ENCODE results near the gene LRRC43. TPM values are rescaled to one million over a fixed set of nuclear protein-coding genes. Genes with fewer than 3 reads are reported as not detected.
"Not testable (repeated sequence)": the region's sequence is repeated elsewhere in the genome, so short reads cannot be mapped to it uniquely, and the experiment has no call there.

The LRRC43 gene
- total RNA-seq, 1 donor from 2014 or later = 3.0 TPM

GRCh38 chr12:122197612-122197966, 14.7 kb downstream of the LRRC43 start:
- H3K36me3 Mint-ChIP-seq = no peaks in the 10 kb centered on the region

GRCh38 chr12:122199484-122200355, 16.8 kb downstream of the LRRC43 start:
- Mint-ChIP-seq H3K27me3 (peaks cover 39% of the 10 kb centered on the region), H3K36me3 (no peaks in the 10 kb centered on the region), H3K9me3 (no peaks in the 10 kb centered on the region), H3K4me3 (no peak overlapping the region), H3K4me1 (ENCODE audit: unreplicated experiment) (peaks cover 6% of the 10 kb centered on the region), H3K27ac (no peak overlapping the region)
- DNase-seq (ENCODE audit: extremely low spot score, unreplicated experiment) = no peak
- TF ChIP-seq CTCF (conservative IDR thresholded peaks at IDR 0.05) = no peak

More at GRCh38 chr12:122197612-122197966, 14.7 kb downstream of the LRRC43 start:
- H3K27ac Mint-ChIP-seq = no peak overlapping the region
- no peaks in the 10 kb centered on the region for H3K9me3 Mint-ChIP-seq
- peaks cover 6% of the 10 kb centered on the region for H3K4me1 Mint-ChIP-seq (ENCODE audit: unreplicated experiment)
- peaks cover 29% of the 10 kb centered on the region for H3K27me3 Mint-ChIP-seq
- TF ChIP-seq CTCF (conservative IDR thresholded peaks at IDR 0.05) = no peak
- DNase-seq (ENCODE audit: extremely low spot score, unreplicated experiment) = no peak
- no peak overlapping the region for H3K4me3 Mint-ChIP-seq

- Mint-ChIP-seq H3K27me3 (peaks cover 43% of the 10 kb centered on the region), H3K9me3 (no peaks in the 10 kb centered on the region), H3K4me1 (ENCODE audit: unreplicated experiment) (peaks cover 10% of the 10 kb centered on the region), H3K27ac (no peak overlapping the region), H3K36me3 (no peaks in the 10 kb centered on the region), H3K4me3 (no peak overlapping the region)
- no peak for DNase-seq (ENCODE audit: extremely low spot score, unreplicated experiment)
- TF ChIP-seq CTCF (conservative IDR thresholded peaks at IDR 0.05) = peak; percentile 50
Observed at GRCh38 chr12:122200541-122201175, 17.7 kb downstream of the LRRC43 start.

GRCh38 chr12:122201381-122201780, 18.5 kb downstream of the LRRC43 start:
- peak overlapping the region; percentile 8 for H3K4me3 Mint-ChIP-seq
- no peak for DNase-seq (ENCODE audit: extremely low spot score, unreplicated experiment)
- no peak overlapping the region for H3K27ac Mint-ChIP-seq
- H3K4me1 Mint-ChIP-seq (ENCODE audit: unreplicated experiment) = peaks cover 10% of the 10 kb centered on the region
- no peaks in the 10 kb centered on the region for H3K9me3 Mint-ChIP-seq
- H3K36me3 Mint-ChIP-seq = no peaks in the 10 kb centered on the region
- H3K27me3 Mint-ChIP-seq = peaks cover 47% of the 10 kb centered on the region
- TF ChIP-seq CTCF (conservative IDR thresholded peaks at IDR 0.05) = no peak

- Mint-ChIP-seq H3K27me3 (peaks cover 52% of the 10 kb centered on the region), H3K27ac (no peak overlapping the region), H3K36me3 (no peaks in the 10 kb centered on the region), H3K4me3 (peak overlapping the region; percentile 8), H3K9me3 (no peaks in the 10 kb centered on the region), H3K4me1 (ENCODE audit: unreplicated experiment) (peaks cover 10% of the 10 kb centered on the region)
- no peak for TF ChIP-seq CTCF (conservative IDR thresholded peaks at IDR 0.05)
- DNase-seq (ENCODE audit: extremely low spot score, unreplicated experiment) = no peak
Observed at GRCh38 chr12:122202017-122202416, 19.1 kb downstream of the LRRC43 start.

GRCh38 chr12:122202811-122203210, 19.9 kb downstream of the LRRC43 start:
- not testable (repeated sequence) for DNase-seq (ENCODE audit: extremely low spot score, unreplicated experiment); H3K36me3 Mint-ChIP-seq; H3K9me3 Mint-ChIP-seq; H3K4me1 Mint-ChIP-seq (ENCODE audit: unreplicated experiment)
- Mint-ChIP-seq H3K27me3 (peaks cover 47% of the 10 kb centered on the region), H3K27ac (peak overlapping the region; percentile 56), H3K4me3 (peak overlapping the region; percentile 87)
